ENCODE measurements around the gene MMAB.

Gene MMAB

DNA sequence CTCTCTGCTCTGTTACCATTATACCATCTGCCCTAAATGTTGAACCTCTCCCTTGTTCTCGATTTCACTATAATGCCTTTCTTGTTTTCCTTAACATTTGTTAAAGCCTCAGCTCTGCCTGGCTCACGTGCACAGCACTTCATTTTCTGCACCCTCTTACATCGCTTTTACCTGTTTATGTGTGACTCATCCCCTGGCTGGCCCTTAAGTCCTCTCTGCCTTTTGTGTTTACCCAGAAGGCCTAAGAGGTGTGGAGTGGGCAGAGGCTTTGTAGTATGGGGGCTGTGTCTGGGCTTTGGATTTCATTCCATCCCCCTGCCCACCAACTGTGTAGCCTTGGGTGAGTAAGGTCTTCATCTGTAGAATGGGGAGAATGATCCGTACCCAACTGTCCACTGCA, 59.3 kb downstream of the MMAB start:
- no peak for DNase-seq (ENCODE audit: low read depth in 2 of 2)
- H3K4me3 ChIP-seq (replicated peaks in 1 of 2; ENCODE audit: low read depth in 2 of 2, low read length in 2 of 2) = no peak overlapping the region
- no peak for TF ChIP-seq CTCF (IDR thresholded peaks at IDR 0.05; ENCODE audit: low read depth, low read length)

DNA sequence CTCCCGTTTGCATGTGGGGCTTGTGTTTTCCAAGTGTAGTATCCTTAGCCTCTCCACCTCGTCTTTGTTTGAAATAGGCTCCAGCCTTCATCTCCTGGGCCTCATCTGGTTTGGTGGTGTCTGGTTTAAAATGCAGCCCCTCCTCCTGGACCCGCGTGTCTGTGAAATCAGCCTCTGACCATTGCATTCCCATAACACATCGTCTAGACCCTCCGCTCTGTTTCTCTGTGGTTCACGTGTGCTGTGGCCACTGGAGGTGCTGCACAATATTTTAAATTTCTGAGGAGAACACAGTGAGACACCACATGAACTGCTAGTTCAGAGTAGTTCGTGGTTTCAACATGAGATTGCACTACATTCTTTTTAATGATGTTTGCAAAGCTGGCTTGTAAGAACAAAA, 60.3 kb downstream of the MMAB start:
- no peak for TF ChIP-seq CTCF (IDR thresholded peaks at IDR 0.05; ENCODE audit: low read depth, low read length)
- no peak for DNase-seq (ENCODE audit: low read depth in 2 of 2)
- H3K4me3 ChIP-seq (replicated peaks in 1 of 2; ENCODE audit: low read depth in 2 of 2, low read length in 2 of 2) = no peak overlapping the region

GRCh38 chr12:109512608-109513007, 60.7 kb downstream of the MMAB start:
- DNase-seq (ENCODE audit: low read depth in 2 of 2) = no peak
- TF ChIP-seq CTCF (IDR thresholded peaks at IDR 0.05; ENCODE audit: low read depth, low read length) = no peak
- H3K4me3 ChIP-seq (replicated peaks in 1 of 2; ENCODE audit: low read depth in 2 of 2, low read length in 2 of 2) = no peak overlapping the region

DNA sequence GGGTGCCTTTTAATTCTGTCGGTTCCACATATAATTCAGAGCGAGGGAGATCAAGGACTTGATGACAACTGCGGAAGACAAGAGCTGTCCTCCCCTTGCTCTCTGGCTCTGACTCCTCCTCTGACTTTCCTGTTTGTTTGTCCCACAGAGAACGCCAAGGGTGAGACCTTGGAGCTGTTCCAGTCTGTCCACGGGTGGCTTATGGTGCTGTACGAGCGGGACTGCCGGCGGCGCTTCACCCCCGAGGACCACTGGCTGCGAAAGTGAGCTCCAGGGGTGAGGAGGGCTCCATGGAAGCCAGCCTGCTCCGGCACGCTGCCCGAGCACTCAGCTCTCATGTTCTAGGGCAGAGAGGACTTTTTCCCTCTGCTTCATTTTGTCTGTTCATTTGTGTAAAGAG, 63.1 kb downstream of the MMAB start:
- no peak for TF ChIP-seq CTCF (IDR thresholded peaks at IDR 0.05; ENCODE audit: low read depth, low read length)
- DNase-seq (ENCODE audit: low read depth in 2 of 2) = no peak
- H3K4me3 ChIP-seq (replicated peaks in 1 of 2; ENCODE audit: low read depth in 2 of 2, low read length in 2 of 2) = no peak overlapping the region

GRCh38 chr12:109504068-109504467, 69.2 kb downstream of the MMAB start:
- H3K4me3 ChIP-seq (replicated peaks in 1 of 2; ENCODE audit: low read depth in 2 of 2, low read length in 2 of 2) = no peak overlapping the region
- DNase-seq (ENCODE audit: low read depth in 2 of 2) = no peak
- TF ChIP-seq CTCF (IDR thresholded peaks at IDR 0.05; ENCODE audit: low read depth, low read length) = no peak

All from cardiac fibroblast (primary cell).